SH-SY5Y (cell line): ENCODE data around the gene RACK1.

Experiments used
- GATA2 ChIP-seq: IDR thresholded peaks from 2 replicates; pipeline ENCODE4 v1.6.1; 2011; ENCODE audit warnings: mild to moderate bottlenecking, low read depth, low read length
- GATA3 ChIP-seq: IDR thresholded peaks from 2 replicates; pipeline ENCODE4 v1.6.1; 2011; ENCODE audit warnings: low read depth, mild to moderate bottlenecking, low read length, moderate library complexity

DNA sequence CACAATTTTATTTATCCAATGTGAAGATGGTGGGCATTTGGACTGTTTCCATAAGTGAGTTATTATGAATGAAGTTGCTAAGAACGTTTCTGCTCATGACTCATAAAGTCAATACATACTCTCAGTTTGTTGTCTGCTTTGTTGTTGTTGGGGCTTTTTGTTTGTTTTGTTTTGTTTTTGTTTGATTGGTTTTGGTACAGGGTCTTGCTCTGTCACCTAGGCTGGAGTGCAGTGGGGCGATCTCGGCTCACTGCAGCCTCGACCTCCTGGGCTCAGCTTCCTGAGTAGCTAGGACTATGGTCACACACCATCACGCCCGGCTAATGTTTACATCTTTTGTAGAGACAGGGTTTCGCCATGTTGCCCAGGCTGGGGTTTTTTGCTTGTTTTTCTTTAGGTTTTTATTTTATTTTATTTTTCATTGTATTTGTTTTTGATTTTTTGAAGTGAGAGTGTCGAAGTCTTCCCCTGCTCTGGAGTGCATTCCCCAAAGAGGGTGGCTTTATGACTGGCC, 56.7 kb downstream of the RACK1 start:
- TF ChIP-seq GATA2 (no peak), GATA3 (no peak)
